Urinary bladder (tissue), 4 donors: ENCODE results near the gene BRD4. TPM values are rescaled to one million over a fixed set of nuclear protein-coding genes. Genes with fewer than 3 reads are reported as not detected.
A peak's percentile ranks its signal among the peaks of the same experiment; 100 is the strongest.

Experiments
- DNase-seq: peaks from one replicate; pipeline ENCODE4 v3.0.0-alpha.2; 2015; ENCODE audit errors: extremely low spot score
- H3K27ac ChIP-seq: one replicate; pipeline ENCODE4 v1.5.1; 2013; ENCODE audit warnings: low read depth, mild to moderate bottlenecking, moderate library complexity
- H3K36me3 ChIP-seq: one replicate; pipeline ENCODE4 v1.6.1; 2013; ENCODE audit warnings: mild to moderate bottlenecking, moderate library complexity; ENCODE audit not compliant: insufficient read depth
- H3K4me1 ChIP-seq: one replicate; pipeline ENCODE4 v1.6.1; 2013; ENCODE audit warnings: mild to moderate bottlenecking, moderate library complexity; ENCODE audit not compliant: insufficient read depth
- H3K4me3 ChIP-seq: one replicate; pipeline ENCODE4 v1.5.1; 2013; ENCODE audit warnings: low read depth, low read length
- WGBS: extraction: QIAGEN DNeasy Blood & Tissue Kit; methylation state at CpG from one replicate; pipeline ENCODE4 v1.1.7; 2013; 5-methylcytosine and 5-hydroxymethylcytosine counted together
- polyA plus RNA-seq: library from polyadenylated mRNA; stranded (reverse); fragments of 200-250 nt; gene quantifications from one replicate; pipeline ENCODE4 v1.2.3, GENCODE V29; 2013
- total RNA-seq: library from RNA; depleted of rRNA; stranded (reverse); fragments of >200 nt; gene quantifications from one replicate; pipeline ENCODE4 v1.2.3, GENCODE V29; 2014
- donor health status: healthy with polysubstance abuse.
- donor health status: healthy.

Gene BRD4
- total and polyA plus RNA-seq, 2 donors, result 16.4 to 28.0 TPM

- H3K36me3 ChIP-seq, result peaks cover 11% of the 10 kb centered on the region
- H3K4me3 ChIP-seq, result no peak overlapping the region
- no peaks in the 10 kb centered on the region for H3K4me1 ChIP-seq
- no peak overlapping the region for H3K27ac ChIP-seq
- WGBS, result 79% methylated on average over 10 of the region's 10 CpGs
- DNase-seq, result no peak
These were observed 97.8 kb downstream of the BRD4 start for GRCh38 chr19:15234431-15235130.

GRCh38 chr19:15231271-15231670 lies 101.1 kb downstream of the BRD4 start:
- H3K4me3 ChIP-seq, result no peak overlapping the region
- DNase-seq, result no peak
- H3K27ac ChIP-seq, result no peak overlapping the region
- H3K4me1 ChIP-seq, result no peaks in the 10 kb centered on the region
- WGBS, result 92% methylated on average over 10 of the region's 10 CpGs
- peaks cover under 1% of the 10 kb centered on the region for H3K36me3 ChIP-seq

DNA sequence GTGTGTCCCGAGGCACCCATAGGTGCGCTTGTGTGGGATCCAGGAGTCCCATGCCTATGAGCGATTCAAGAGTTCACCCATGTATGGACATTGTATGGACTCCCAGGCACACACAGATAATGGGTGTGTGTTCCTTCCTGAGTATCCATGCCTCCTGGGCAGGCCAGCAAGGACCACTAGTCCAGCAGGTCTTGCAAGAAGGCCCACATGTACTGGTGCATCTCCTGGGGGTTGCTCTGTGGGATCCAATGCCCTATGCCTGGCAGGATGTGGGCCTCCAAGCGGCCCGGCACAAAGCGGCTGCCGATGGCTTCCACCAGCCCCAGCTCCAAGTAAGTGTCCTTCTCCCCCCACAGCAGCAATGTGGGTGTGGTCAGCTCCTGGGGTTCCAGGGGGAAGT lies 105.1 kb downstream of the BRD4 start:
- no peak for DNase-seq
- H3K36me3 ChIP-seq, result no peaks in the 10 kb centered on the region
- no peak overlapping the region for H3K27ac ChIP-seq
- WGBS, result 93% methylated on average over 7 of the region's 7 CpGs
- no peak overlapping the region for H3K4me3 ChIP-seq
- no peaks in the 10 kb centered on the region for H3K4me1 ChIP-seq

- 80% methylated on average over 7 of the region's 7 CpGs for WGBS
- Histone ChIP-seq H3K4me3 (no peak overlapping the region), H3K27ac (no peak overlapping the region), H3K36me3 (no peaks in the 10 kb centered on the region), H3K4me1 (no peaks in the 10 kb centered on the region)
- no peak for DNase-seq
These were observed 106.6 kb downstream of the BRD4 start for GRCh38 chr19:15225760-15226159.

DNA sequence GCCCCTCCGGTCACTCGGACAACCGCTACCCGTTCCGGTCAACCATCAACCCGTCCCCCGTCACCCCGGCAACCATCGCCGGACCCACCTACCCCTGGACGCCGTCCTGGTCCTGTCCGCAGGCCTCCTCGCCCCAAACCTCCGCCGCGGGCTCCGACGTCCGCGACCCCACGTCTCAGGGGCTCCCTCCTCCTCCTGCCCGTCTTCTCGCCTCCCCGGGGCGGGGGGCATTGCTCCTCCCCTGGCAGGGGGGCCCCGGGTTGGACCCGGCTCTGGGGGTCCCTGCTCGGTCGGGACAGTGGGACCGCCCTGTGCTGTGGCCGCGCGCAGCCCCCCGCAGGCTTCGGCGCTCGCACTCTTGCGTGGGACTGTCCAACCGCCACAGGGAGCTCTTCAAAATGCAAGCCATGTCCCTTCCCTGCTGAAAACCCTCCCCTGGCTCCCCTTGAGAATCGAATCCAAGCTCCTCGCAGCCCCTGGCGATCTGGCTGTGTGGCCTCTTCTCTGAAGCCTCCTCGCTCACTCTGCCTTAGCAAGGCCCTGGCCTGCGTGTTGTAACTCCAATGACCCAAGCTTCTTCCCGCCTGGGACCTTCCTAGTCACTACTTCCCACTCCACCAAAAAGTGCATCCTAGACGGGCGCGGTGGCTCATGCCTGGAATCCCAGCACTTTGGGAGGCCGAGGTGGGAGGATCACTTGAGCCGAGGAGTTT lies 108.5 kb downstream of the BRD4 start:
- DNase-seq, result no peak
- Histone ChIP-seq H3K4me1 (no peaks in the 10 kb centered on the region), H3K36me3 (no peaks in the 10 kb centered on the region), H3K27ac (no peak overlapping the region), H3K4me3 (peak overlapping the region; percentile 46)
- 9% methylated on average over 51 of the region's 51 CpGs for WGBS

DNA sequence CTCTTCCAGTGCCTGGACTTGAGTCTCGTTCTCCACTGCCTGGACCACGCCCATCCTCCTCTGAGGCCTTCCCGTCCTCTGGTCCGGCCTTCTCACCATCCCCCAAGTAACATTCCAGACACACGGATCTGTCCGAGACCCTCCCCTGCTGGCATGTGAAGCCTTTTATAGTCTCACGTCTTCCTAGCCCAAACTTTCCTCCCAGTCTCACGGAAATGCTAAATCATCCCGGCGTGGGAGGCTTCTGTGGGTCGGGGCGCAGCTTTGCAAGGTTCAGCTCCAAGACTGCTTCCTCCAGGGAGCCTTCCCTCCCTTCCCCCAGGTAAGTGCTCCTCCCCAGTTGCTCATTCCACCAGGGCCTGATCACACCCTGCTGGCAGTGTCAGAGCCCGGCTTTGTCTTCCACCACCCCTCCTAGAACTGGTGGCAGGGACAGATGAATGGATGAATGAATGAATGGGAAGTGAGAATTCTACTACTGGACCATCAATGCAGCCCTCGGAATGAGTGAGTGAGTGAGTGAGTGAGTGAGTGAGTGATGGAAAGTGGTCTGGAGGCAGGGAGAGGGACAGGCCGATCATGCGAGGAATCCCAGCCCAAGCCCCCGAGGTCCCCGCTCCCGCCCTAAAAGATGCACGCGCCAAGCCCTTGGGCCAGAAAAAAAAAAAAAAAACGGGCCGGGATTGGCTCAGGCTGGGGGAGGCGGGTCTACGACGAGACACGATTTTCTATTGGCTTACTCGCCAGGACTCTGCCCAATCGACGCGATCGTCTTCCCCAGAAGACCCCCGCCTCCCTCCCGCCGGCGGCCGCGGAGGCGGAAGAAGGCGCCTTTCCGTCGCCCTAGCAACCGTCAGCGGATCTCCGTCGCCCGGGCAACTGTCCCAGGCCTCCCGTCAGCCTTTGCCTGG lies 109.3 kb downstream of the BRD4 start:
- no peak overlapping the region for H3K27ac ChIP-seq

GRCh38 chr19:15220833-15221232 lies 111.5 kb downstream of the BRD4 start:
- Histone ChIP-seq H3K4me3 (no peak overlapping the region), H3K4me1 (no peaks in the 10 kb centered on the region), H3K27ac (no peak overlapping the region), H3K36me3 (no peaks in the 10 kb centered on the region)
- DNase-seq, result no peak
- 61% methylated on average over 6 of the region's 6 CpGs for WGBS

More for the DNA sequence above, 109.3 kb downstream of the BRD4 start:
- 1% methylated on average over 48 of the region's 48 CpGs for WGBS
- H3K4me3 ChIP-seq, result peak overlapping the region; percentile 46
- no peaks in the 10 kb centered on the region for H3K4me1 ChIP-seq
- peak; percentile 89 for DNase-seq
- no peaks in the 10 kb centered on the region for H3K36me3 ChIP-seq

DNA sequence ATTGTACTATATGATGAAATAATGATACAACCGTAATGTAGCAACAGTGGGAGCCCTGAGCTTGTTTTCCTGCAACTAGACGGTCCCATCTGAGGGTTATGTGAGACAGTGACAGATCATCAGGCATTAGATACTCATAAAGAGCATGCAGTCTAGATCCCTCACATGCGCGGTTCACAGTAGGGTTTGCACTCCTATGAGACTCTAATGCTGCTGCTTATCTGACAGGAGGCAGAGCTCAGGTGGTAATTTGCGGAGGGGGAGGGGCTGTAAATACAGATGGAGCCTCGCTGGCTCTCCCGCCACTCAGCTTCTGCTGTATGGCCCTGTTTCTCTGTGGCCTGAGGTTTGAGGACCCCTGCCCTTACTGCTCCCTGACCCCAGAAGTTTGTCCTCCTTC lies 113.8 kb downstream of the BRD4 start:
- H3K4me3 ChIP-seq, result no peak overlapping the region
- H3K4me1 ChIP-seq, result no peaks in the 10 kb centered on the region
- H3K36me3 ChIP-seq, result no peaks in the 10 kb centered on the region
- H3K27ac ChIP-seq, result no peak overlapping the region
- WGBS, result 81% methylated on average over 7 of the region's 7 CpGs
- no peak for DNase-seq

DNA sequence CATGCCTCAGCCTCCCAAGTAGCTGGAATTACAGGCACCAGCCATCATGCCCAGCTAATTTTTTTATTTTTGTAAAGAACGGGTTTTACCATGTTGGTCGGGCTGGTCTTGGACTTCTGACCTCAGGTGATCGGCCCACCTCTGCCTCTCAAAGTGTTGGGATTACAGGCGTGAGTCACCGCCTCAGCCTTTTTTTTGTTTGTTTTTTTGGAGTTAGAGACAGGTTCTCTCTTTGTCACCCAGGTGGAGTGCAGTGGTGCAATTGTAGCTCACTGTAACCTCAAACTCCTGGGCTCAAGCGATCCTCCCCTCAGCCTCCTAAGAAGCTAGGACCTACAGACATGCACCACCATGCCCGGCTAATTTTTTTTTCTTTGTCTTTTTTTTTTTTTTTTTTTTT lies 116.0 kb downstream of the BRD4 start:
- Histone ChIP-seq H3K27ac (no peak overlapping the region), H3K4me1 (no peaks in the 10 kb centered on the region), H3K4me3 (no peak overlapping the region), H3K36me3 (no peaks in the 10 kb centered on the region)
- 88% methylated on average over 7 of the region's 7 CpGs for WGBS
- no peak for DNase-seq

DNA sequence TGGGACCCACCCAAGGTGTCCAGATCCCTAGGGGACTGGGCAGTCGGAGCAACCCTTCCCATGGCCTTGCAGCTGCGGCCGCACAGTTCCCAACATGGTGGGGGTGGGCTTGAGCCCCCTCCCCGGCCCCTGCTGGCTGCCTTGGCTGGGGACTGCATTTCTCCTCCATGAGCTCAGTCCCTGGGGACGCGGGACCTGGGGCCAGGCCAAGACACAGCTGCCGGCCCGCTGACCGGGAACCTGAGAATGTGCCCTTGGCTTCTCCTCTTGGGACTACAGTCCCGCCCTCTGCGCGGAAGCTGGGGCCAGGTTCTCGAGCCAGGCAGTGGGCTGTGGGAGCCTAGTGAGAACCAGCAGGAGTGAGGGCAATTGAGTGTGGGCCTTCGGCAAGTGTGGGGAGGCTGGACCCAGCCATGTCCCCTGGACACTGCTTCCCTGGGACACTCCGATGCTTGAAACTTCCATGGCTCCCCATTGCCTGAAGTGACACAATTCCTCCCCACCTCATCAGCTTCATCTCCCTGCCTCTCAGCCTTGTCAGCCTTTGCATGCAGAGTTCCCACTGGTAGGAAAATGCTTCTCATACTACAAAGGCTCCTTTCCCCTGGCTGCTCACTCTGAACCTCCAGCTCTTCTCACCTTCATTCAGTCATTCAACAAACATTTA lies 118.5 kb downstream of the BRD4 start:
- Histone ChIP-seq H3K4me3 (no peak overlapping the region), H3K36me3 (no peaks in the 10 kb centered on the region), H3K27ac (no peak overlapping the region), H3K4me1 (no peaks in the 10 kb centered on the region)
- WGBS, result 47% methylated on average over 15 of the region's 15 CpGs
- no peak for DNase-seq

- H3K36me3 ChIP-seq, result no peaks in the 10 kb centered on the region
- DNase-seq, result no peak
- H3K4me1 ChIP-seq, result no peaks in the 10 kb centered on the region
- H3K27ac ChIP-seq, result no peak overlapping the region
- no peak overlapping the region for H3K4me3 ChIP-seq
- 95% methylated on average over 12 of the region's 12 CpGs for WGBS
These were observed 119.6 kb downstream of the BRD4 start for GRCh38 chr19:15212711-15213110.

GRCh38 chr19:15210323-15210781 lies 122.0 kb downstream of the BRD4 start:
- DNase-seq, result no peak
- Histone ChIP-seq H3K27ac (no peak overlapping the region), H3K4me3 (no peak overlapping the region), H3K36me3 (no peaks in the 10 kb centered on the region), H3K4me1 (no peaks in the 10 kb centered on the region)
- WGBS, result 77% methylated on average over 5 of the region's 5 CpGs

- WGBS, result 92% methylated on average over 18 of the region's 18 CpGs
- H3K4me3 ChIP-seq, result no peak overlapping the region
- no peak overlapping the region for H3K27ac ChIP-seq
- no peaks in the 10 kb centered on the region for H3K36me3 ChIP-seq
- DNase-seq, result no peak
- H3K4me1 ChIP-seq, result no peaks in the 10 kb centered on the region
These were observed 130.8 kb downstream of the BRD4 start for GRCh38 chr19:15201374-15202023.
